ENCODE data around the gene EXOC7.
"Not testable (repeated sequence)": the region's sequence is repeated elsewhere in the genome, so short reads cannot be mapped to it uniquely, and the experiment has no call there.

Gene EXOC7

GRCh38 chr17:76046064-76046463, 57.5 kb downstream of the EXOC7 start:
- DNase-seq, result no peak

GRCh38 chr17:76044475-76045007, 59.0 kb downstream of the EXOC7 start:
- DNase-seq, result not testable (repeated sequence)

GRCh38 chr17:76042868-76043267, 60.7 kb downstream of the EXOC7 start:
- not testable (repeated sequence) for DNase-seq

- DNase-seq, result no peak
Measured at GRCh38 chr17:76040376-76040775, 63.2 kb downstream of the EXOC7 start.

- no peak for DNase-seq
Measured at GRCh38 chr17:76039121-76039520, 64.5 kb downstream of the EXOC7 start.

- DNase-seq, result no peak
Measured at GRCh38 chr17:76038050-76038449, 65.5 kb downstream of the EXOC7 start.

GRCh38 chr17:76036497-76037261, 66.9 kb downstream of the EXOC7 start:
- DNase-seq, result no peak

GRCh38 chr17:76034428-76035350, 68.9 kb downstream of the EXOC7 start:
- DNase-seq, result no peak

GRCh38 chr17:76033139-76033538, 70.4 kb downstream of the EXOC7 start:
- DNase-seq, result no peak

GRCh38 chr17:76032780-76033108, 70.8 kb downstream of the EXOC7 start:
- DNase-seq, result no peak

GRCh38 chr17:76032073-76032779, 71.4 kb downstream of the EXOC7 start:
- peak in 1 of 58 donors; percentile 9 for DNase-seq
